Upper lobe of left lung (tissue), 6 donors: ENCODE measurements around the gene HMGB2. TPM values are rescaled to one million over a fixed set of nuclear protein-coding genes. Genes with fewer than 3 reads are reported as not detected.

Experiments used
- ATAC-seq, 2 donors: fragments of 200-7000 bp; cut with Tn5 transposase; one replicate each; pipeline ENCODE4 v1.9.1; 2022; ENCODE audit warnings: mild to moderate bottlenecking in 2 of 2, moderate library complexity in 2 of 2; ENCODE audit not compliant: low FRiP score in 2 of 2
- DNase-seq, 2 donors: peaks; one replicate each; pipeline ENCODE4 v3.0.0-alpha.2; 2019 to 2020
- H3K27ac ChIP-seq, 4 donors: fragments of 200-600 bp; sonication (generic); one replicate each; pipeline ENCODE4 v1.5.1; 2016 to 2019
- H3K27me3 ChIP-seq, 4 donors: fragments of 200-600 bp; sonication (generic); one replicate each; pipeline ENCODE4 v1.5.1; 2017 to 2019
- H3K36me3 ChIP-seq, 4 donors: fragments of 200-600 bp; sonication (generic); one replicate each; pipeline ENCODE4 v1.5.1; 2016 to 2019
- H3K4me1 ChIP-seq, 4 donors: fragments of 200-600 bp; sonication (generic); one replicate each; pipeline ENCODE4 v1.5.1; 2018 to 2019
- H3K4me3 ChIP-seq, 4 donors: fragments of 200-600 bp; sonication (generic); one replicate each; pipeline ENCODE4 v1.5.1; 2017 to 2019; ENCODE audit warnings: mild to moderate bottlenecking in 2 of 4, moderate library complexity in 1 of 4
- H3K9me3 ChIP-seq, 4 donors: fragments of 200-600 bp; sonication (generic); one replicate each; pipeline ENCODE4 v1.5.1; 2018 to 2019
- CTCF ChIP-seq, 6 experiments: fragments of 450-650 bp in 4 of 6; fragments of 200-600 bp in 2 of 6; sonication (generic) in 2 of 6; IDR thresholded peaks; one replicate each; pipeline ENCODE4 v1.5.1; 2016 to 2019; ENCODE audit warnings: antibody characterized with exemption in 6 of 6
- EP300 ChIP-seq, 4 donors: sonication (generic); formaldehyde crosslinking; IDR thresholded peaks; one replicate each; pipeline ENCODE4 v1.5.1; 2017; ENCODE audit warnings: antibody characterized with exemption in 4 of 4, control low read depth in 2 of 4
- POLR2A ChIP-seq, 4 donors: fragments of 450-650 bp; IDR thresholded peaks; one replicate each; pipeline ENCODE4 v1.5.1; 2016 to 2017; ENCODE audit warnings: antibody characterized with exemption in 4 of 4, mild to moderate bottlenecking in 2 of 4
- POLR2AphosphoS5 ChIP-seq, 2 donors: sonication (generic); formaldehyde crosslinking; IDR thresholded peaks; one replicate each; pipeline ENCODE4 v1.5.1; 2017; ENCODE audit warnings: antibody characterized with exemption in 2 of 2
- WGBS, 2 donors: methylation state at CpG; one replicate each; pipeline ENCODE4 v1.1.5; 2017 to 2018; 5-methylcytosine and 5-hydroxymethylcytosine counted together
- total RNA-seq, 6 donors: library from RNA; depleted of rRNA in 4 of 6; stranded (reverse); fragments of >200 nt in 4 of 6; gene quantifications; one replicate each; pipeline versions ENCODE4 v1.1.0 to v1.2.1, GENCODE V29; 2016 to 2021
- donor health status: DM: no; HTN: no; CAD: no; lungs with moderate emphysema.
- donor health status: DM: no; HTN: yes; CAD: no; lungs with severe emphysema.

Gene HMGB2
- total RNA-seq, 6 donors from 2014 or later, result 37.5 to 72.7 (median 54.8) TPM

GRCh38 chr4:173343832-173344397, 9.8 kb upstream of the HMGB2 start:
- Histone ChIP-seq H3K36me3 (no peaks in the 10 kb centered on the region), H3K27me3 (no peaks in the 10 kb centered on the region), H3K9me3 (no peaks in the 10 kb centered on the region), H3K4me3 (no peak overlapping the region), H3K4me1 (no peaks in the 10 kb centered on the region), H3K27ac (no peak overlapping the region)
- TF ChIP-seq POLR2A (IDR thresholded peaks at IDR 0.05) (no peak), POLR2AphosphoS5 (IDR thresholded peaks at IDR 0.05) (no peak), CTCF (IDR thresholded peaks at IDR 0.05) (no peak), EP300 (IDR thresholded peaks at IDR 0.05) (no peak)
- no peak for DNase-seq
- ATAC-seq, result no peak
- WGBS, 2 donors, result 78 to 96% methylated on average over 3 of the region's 3 CpGs

GRCh38 chr4:173337463-173337862, 3.3 kb upstream of the HMGB2 start:
- H3K9me3 ChIP-seq, result no peaks in the 10 kb centered on the region
- H3K27me3 ChIP-seq, result no peaks in the 10 kb centered on the region
- H3K36me3 ChIP-seq, result no peaks in the 10 kb centered on the region
- H3K27ac ChIP-seq, result no peak overlapping the region
- TF ChIP-seq POLR2AphosphoS5 (IDR thresholded peaks at IDR 0.05) (no peak), POLR2A (IDR thresholded peaks at IDR 0.05) (no peak), CTCF (IDR thresholded peaks at IDR 0.05) (no peak), EP300 (IDR thresholded peaks at IDR 0.05) (no peak)
- peaks cover 4 to 15% (median 10%) of the 10 kb centered on the region in 4 donors for H3K4me1 ChIP-seq
- DNase-seq, result no peak
- 97 to 100% methylated on average over 2 of the region's 2 CpGs for WGBS, 2 donors
- no peak for ATAC-seq
- H3K4me3 ChIP-seq, result no peak overlapping the region

- WGBS, 2 donors, result 2% methylated on average over 25 to 49 of the region's 52 CpGs
These were observed 964 bp upstream of the HMGB2 start for GRCh38 chr4:173334891-173335752.

GRCh38 chr4:173333658-173334084, 487 bp downstream of the HMGB2 start:
- peaks cover 0 to 34% (median 3%) of the 10 kb centered on the region in 4 donors for H3K36me3 ChIP-seq
- H3K4me1 ChIP-seq, result peaks cover 11 to 23% (median 20%) of the 10 kb centered on the region in 4 donors
- peak; percentile 19 to 66 for ATAC-seq
- peak overlapping the region; percentile 91 to 93 (median 92) for H3K4me3 ChIP-seq
- WGBS, 2 donors, result 0 to 1% methylated on average over 4 to 18 of the region's 53 CpGs
- no peaks in the 10 kb centered on the region for H3K9me3 ChIP-seq
- peak; percentile 63 to 94 for DNase-seq
- TF ChIP-seq CTCF (IDR thresholded peaks at IDR 0.05) (no peak), POLR2AphosphoS5 (IDR thresholded peaks at IDR 0.05) (no peak), EP300 (IDR thresholded peaks at IDR 0.05) (no peak), POLR2A (IDR thresholded peaks at IDR 0.05) (no peak)
- peak overlapping the region; percentile 94 to 100 (median 98) for H3K27ac ChIP-seq
- H3K27me3 ChIP-seq, result no peaks in the 10 kb centered on the region

More at GRCh38 chr4:173334891-173335752, 964 bp upstream of the HMGB2 start:
- TF ChIP-seq POLR2A (IDR thresholded peaks at IDR 0.05) (peak in 3 of 4 donors; percentile 19 to 70 (median 20)), POLR2AphosphoS5 (IDR thresholded peaks at IDR 0.05) (peak in 1 of 2 donors; percentile 37), CTCF (IDR thresholded peaks at IDR 0.05) (no peak), EP300 (IDR thresholded peaks at IDR 0.05) (no peak)
- peak overlapping the region; percentile 89 to 93 (median 92) for H3K4me3 ChIP-seq
- H3K27ac ChIP-seq, result peak overlapping the region; percentile 36 to 100 (median 98)
- no peaks in the 10 kb centered on the region for H3K9me3 ChIP-seq
- no peaks in the 10 kb centered on the region for H3K27me3 ChIP-seq
- ATAC-seq (peak; percentile 63 to 81), DNase-seq (peak; percentile 79 to 90)
- H3K4me1 ChIP-seq, result peaks cover 11 to 23% (median 20%) of the 10 kb centered on the region in 4 donors
- peaks cover 0 to 20% (median 1%) of the 10 kb centered on the region in 4 donors for H3K36me3 ChIP-seq
